ENCODE measurements around the gene RIT2. TPM values are rescaled to one million over a fixed set of nuclear protein-coding genes. Genes with fewer than 3 reads are reported as not detected.
"Not testable (repeated sequence)": the region's sequence is repeated elsewhere in the genome, so short reads cannot be mapped to it uniquely, and the experiment has no call there.

Gene RIT2
- total RNA-seq, 2 donors from 2014 or later, result not detected

GRCh38 chr18:42758852-42759251 is 356.6 kb downstream of the RIT2 start:
- no peaks in the 10 kb centered on the region for H3K4me1 Mint-ChIP-seq (ENCODE audit: low read depth in 2 of 2)
- H3K27me3 Mint-ChIP-seq, result no peaks in the 10 kb centered on the region
- no peak overlapping the region for H3K27ac Mint-ChIP-seq
- DNase-seq (ENCODE audit: low spot score) (no peak), ATAC-seq (no peak)
- H3K36me3 Mint-ChIP-seq, result no peaks in the 10 kb centered on the region
- H3K9me3 Mint-ChIP-seq, result peaks cover 16% of the 10 kb centered on the region
- H3K4me3 Mint-ChIP-seq, result no peak overlapping the region

GRCh38 chr18:42756214-42756613 is 359.3 kb downstream of the RIT2 start:
- ATAC-seq (no peak), DNase-seq (ENCODE audit: low spot score) (no peak)
- Mint-ChIP-seq H3K9me3 (peaks cover 16% of the 10 kb centered on the region), H3K27ac (no peak overlapping the region), H3K36me3 (no peaks in the 10 kb centered on the region), H3K4me3 (no peak overlapping the region), H3K27me3 (no peaks in the 10 kb centered on the region), H3K4me1 (ENCODE audit: low read depth in 2 of 2) (no peaks in the 10 kb centered on the region)

- ATAC-seq (no peak), DNase-seq (ENCODE audit: low spot score) (no peak)
- Mint-ChIP-seq H3K36me3 (no peaks in the 10 kb centered on the region), H3K4me3 (no peak overlapping the region), H3K27me3 (no peaks in the 10 kb centered on the region), H3K27ac (no peak overlapping the region), H3K9me3 (peaks cover 13% of the 10 kb centered on the region), H3K4me1 (ENCODE audit: low read depth in 2 of 2) (no peaks in the 10 kb centered on the region)
Measured at GRCh38 chr18:42752916-42753315, 362.6 kb downstream of the RIT2 start.

GRCh38 chr18:42746794-42747193 is 368.7 kb downstream of the RIT2 start:
- Mint-ChIP-seq H3K36me3 (no peaks in the 10 kb centered on the region), H3K27me3 (no peaks in the 10 kb centered on the region), H3K9me3 (peaks cover 8% of the 10 kb centered on the region), H3K27ac (no peak overlapping the region), H3K4me1 (ENCODE audit: low read depth in 2 of 2) (no peaks in the 10 kb centered on the region), H3K4me3 (no peak overlapping the region)
- DNase-seq (ENCODE audit: low spot score) (no peak), ATAC-seq (no peak)

GRCh38 chr18:42745931-42746330 is 369.6 kb downstream of the RIT2 start:
- no peaks in the 10 kb centered on the region for H3K36me3 Mint-ChIP-seq
- H3K4me1 Mint-ChIP-seq (ENCODE audit: low read depth in 2 of 2), result no peaks in the 10 kb centered on the region
- peaks cover 8% of the 10 kb centered on the region for H3K9me3 Mint-ChIP-seq
- H3K4me3 Mint-ChIP-seq, result no peak overlapping the region
- ATAC-seq (no peak), DNase-seq (ENCODE audit: low spot score) (no peak)
- H3K27ac Mint-ChIP-seq, result no peak overlapping the region
- no peaks in the 10 kb centered on the region for H3K27me3 Mint-ChIP-seq

- no peak overlapping the region for H3K4me3 Mint-ChIP-seq
- DNase-seq (ENCODE audit: low spot score) (no peak), ATAC-seq (no peak)
- H3K27ac Mint-ChIP-seq, result no peak overlapping the region
- H3K4me1 Mint-ChIP-seq (ENCODE audit: low read depth in 2 of 2), result no peaks in the 10 kb centered on the region
- peaks cover 8% of the 10 kb centered on the region for H3K9me3 Mint-ChIP-seq
- H3K36me3 Mint-ChIP-seq, result no peaks in the 10 kb centered on the region
- H3K27me3 Mint-ChIP-seq, result no peaks in the 10 kb centered on the region
Measured at GRCh38 chr18:42745171-42745570, 370.3 kb downstream of the RIT2 start.

- no peaks in the 10 kb centered on the region for H3K36me3 Mint-ChIP-seq
- ATAC-seq (no peak), DNase-seq (ENCODE audit: low spot score) (no peak)
- H3K4me3 Mint-ChIP-seq, result no peak overlapping the region
- H3K27ac Mint-ChIP-seq, result no peak overlapping the region
- no peaks in the 10 kb centered on the region for H3K27me3 Mint-ChIP-seq
- no peaks in the 10 kb centered on the region for H3K4me1 Mint-ChIP-seq (ENCODE audit: low read depth in 2 of 2)
- peaks cover 7% of the 10 kb centered on the region for H3K9me3 Mint-ChIP-seq
Measured at GRCh38 chr18:42743373-42744138, 371.9 kb downstream of the RIT2 start.

- no peaks in the 10 kb centered on the region for H3K36me3 Mint-ChIP-seq
- peaks cover 6% of the 10 kb centered on the region for H3K9me3 Mint-ChIP-seq
- DNase-seq (ENCODE audit: low spot score) (no peak), ATAC-seq (no peak)
- no peak overlapping the region for H3K4me3 Mint-ChIP-seq
- H3K27ac Mint-ChIP-seq, result no peak overlapping the region
- H3K4me1 Mint-ChIP-seq (ENCODE audit: low read depth in 2 of 2), result no peaks in the 10 kb centered on the region
- H3K27me3 Mint-ChIP-seq, result no peaks in the 10 kb centered on the region
Measured at GRCh38 chr18:42742969-42743368, 372.5 kb downstream of the RIT2 start.

- DNase-seq (ENCODE audit: low spot score), result no peak
- H3K4me1 Mint-ChIP-seq (ENCODE audit: low read depth in 2 of 2), result no peaks in the 10 kb centered on the region
- no peak for ATAC-seq
- H3K27me3 Mint-ChIP-seq, result no peaks in the 10 kb centered on the region
- H3K4me3 Mint-ChIP-seq, result no peak overlapping the region
- H3K27ac Mint-ChIP-seq, result no peak overlapping the region
- peaks cover 10% of the 10 kb centered on the region for H3K9me3 Mint-ChIP-seq
- no peaks in the 10 kb centered on the region for H3K36me3 Mint-ChIP-seq
Measured at GRCh38 chr18:42742474-42742873, 373.0 kb downstream of the RIT2 start.

- not testable (repeated sequence) for H3K4me1 Mint-ChIP-seq (ENCODE audit: low read depth in 2 of 2); H3K27me3 Mint-ChIP-seq; H3K27ac Mint-ChIP-seq; H3K4me3 Mint-ChIP-seq; DNase-seq (ENCODE audit: low spot score); H3K36me3 Mint-ChIP-seq; ATAC-seq
- peaks cover 12% of the 10 kb centered on the region for H3K9me3 Mint-ChIP-seq
Measured at GRCh38 chr18:42741805-42742347, 373.6 kb downstream of the RIT2 start.

- not testable (repeated sequence) for ATAC-seq; H3K36me3 Mint-ChIP-seq; DNase-seq (ENCODE audit: low spot score); H3K27ac Mint-ChIP-seq; H3K27me3 Mint-ChIP-seq; H3K4me3 Mint-ChIP-seq; H3K4me1 Mint-ChIP-seq (ENCODE audit: low read depth in 2 of 2)
- H3K9me3 Mint-ChIP-seq, result peaks cover 12% of the 10 kb centered on the region
Measured at GRCh38 chr18:42741299-42741698, 374.2 kb downstream of the RIT2 start.

GRCh38 chr18:42736074-42736473 is 379.4 kb downstream of the RIT2 start:
- Mint-ChIP-seq H3K4me3 (no peak overlapping the region), H3K27me3 (no peaks in the 10 kb centered on the region), H3K9me3 (peaks cover 9% of the 10 kb centered on the region), H3K36me3 (no peaks in the 10 kb centered on the region), H3K27ac (no peak overlapping the region), H3K4me1 (ENCODE audit: low read depth in 2 of 2) (no peaks in the 10 kb centered on the region)
- ATAC-seq (no peak), DNase-seq (ENCODE audit: low spot score) (no peak)

- Mint-ChIP-seq H3K27ac (no peak overlapping the region), H3K4me1 (ENCODE audit: low read depth in 2 of 2) (no peaks in the 10 kb centered on the region), H3K9me3 (peaks cover 13% of the 10 kb centered on the region), H3K4me3 (no peak overlapping the region), H3K27me3 (no peaks in the 10 kb centered on the region), H3K36me3 (no peaks in the 10 kb centered on the region)
- DNase-seq (ENCODE audit: low spot score) (no peak), ATAC-seq (no peak)
Measured at GRCh38 chr18:42734520-42734919, 381.0 kb downstream of the RIT2 start.

- ATAC-seq, result no peak
- Mint-ChIP-seq H3K27me3 (no peaks in the 10 kb centered on the region), H3K9me3 (peaks cover 10% of the 10 kb centered on the region), H3K4me3 (no peak overlapping the region), H3K4me1 (ENCODE audit: low read depth in 2 of 2) (no peaks in the 10 kb centered on the region), H3K27ac (no peak overlapping the region), H3K36me3 (no peaks in the 10 kb centered on the region)
- DNase-seq (ENCODE audit: low spot score), result no peak
Measured at GRCh38 chr18:42730272-42730671, 385.2 kb downstream of the RIT2 start.

- DNase-seq (ENCODE audit: low spot score), result no peak
Measured at GRCh38 chr18:42719221-42719620, 396.3 kb downstream of the RIT2 start.

More at GRCh38 chr18:42719221-42719620, 396.3 kb downstream of the RIT2 start:
- ATAC-seq, result no peak
- Mint-ChIP-seq H3K27me3 (no peaks in the 10 kb centered on the region), H3K9me3 (peaks cover 20% of the 10 kb centered on the region), H3K4me3 (no peak overlapping the region), H3K4me1 (ENCODE audit: low read depth in 2 of 2) (no peaks in the 10 kb centered on the region), H3K36me3 (no peaks in the 10 kb centered on the region), H3K27ac (no peak overlapping the region)
